Esophagus squamous epithelium (tissue), 4 donors: ENCODE measurements around the gene DNAH14.

Source experiments
- CTCF ChIP-seq, 6 experiments: fragments of 450-650 bp in 4 of 6; fragments of 200-600 bp in 2 of 6; sonication (generic) in 2 of 6; IDR thresholded peaks; one replicate each; pipeline ENCODE4 v1.5.1; 2016 to 2019; ENCODE audit warnings: antibody characterized with exemption in 6 of 6, mild to moderate bottlenecking in 4 of 6, moderate library complexity in 4 of 6
- POLR2A ChIP-seq, 4 donors: fragments of 450-650 bp; IDR thresholded peaks; one replicate each; pipeline ENCODE4 v1.6.1; 2017; ENCODE audit warnings: antibody characterized with exemption in 4 of 4, mild to moderate bottlenecking in 4 of 4, moderate library complexity in 3 of 4

- TF ChIP-seq POLR2A (IDR thresholded peaks at IDR 0.05), result no peak
- no peak for TF ChIP-seq CTCF (IDR thresholded peaks at IDR 0.05)
Measured at GRCh38 chr1:224894915-224895314, 34.6 kb upstream of the DNAH14 start.
